Body of pancreas (tissue), 4 donors: ENCODE results near the gene SCTR.

ENCODE experiments used
- CTCF ChIP-seq, 7 experiments: fragments of 450-650 bp in 4 of 7; fragments of 200-600 bp in 3 of 7; sonication (generic) in 3 of 7; IDR thresholded peaks; one replicate each; pipeline ENCODE4 v1.5.1; 2016 to 2019; ENCODE audit warnings: antibody characterized with exemption in 7 of 7
- POLR2A ChIP-seq, 3 donors: fragments of 450-650 bp; IDR thresholded peaks; one replicate each; pipeline ENCODE4 v1.6.1; 2016; ENCODE audit warnings: antibody characterized with exemption in 3 of 3, mild to moderate bottlenecking in 2 of 3

GRCh38 chr2:119448427-119449141, 75.7 kb downstream of the SCTR start:
- TF ChIP-seq CTCF (IDR thresholded peaks at IDR 0.05) (no peak), POLR2A (IDR thresholded peaks at IDR 0.05) (no peak)
